HepG2 (cell line): ENCODE measurements around the gene GSTM1. TPM values are rescaled to one million over a fixed set of nuclear protein-coding genes. Genes with fewer than 3 reads are reported as not detected.
"Not testable (repeated sequence)": the region's sequence is repeated elsewhere in the genome, so short reads cannot be mapped to it uniquely, and the experiment has no call there.

Experiments
- ATAC-seq: fragments of 200-7000 bp; cut with Tn5 transposase; 3 replicates; pipeline ENCODE4 v1.9.1; 2020; ENCODE audit warnings: mild to moderate bottlenecking, moderate library complexity
- BruUV-seq: library from RNA; stranded (reverse); fragments of 400-500 nt; replicated peaks from 2 replicates; lab custom pipeline; 2021; lab: Mats Ljungman, UMichigan
- CTCF ChIA-PET: fragments of 300-600 bp; formaldehyde crosslinking; extraction: SDS; loops from one replicate; lab custom pipeline; 2021; ENCODE audit warnings: low total read pairs, inconsistent platforms, low intra/inter-chr PET ratio; lab: Yijun Ruan, JAX
- POLR2A ChIA-PET: fragments of 350-600 bp; sonication (Branson Sonifier 250); formaldehyde crosslinking; loops from one replicate; lab custom pipeline; 2020; ENCODE audit warnings: antibody characterized with exemption, inconsistent platforms; lab: Yijun Ruan, JAX
- DNase-seq: peaks from one replicate; pipeline ENCODE4 v3.0.0-alpha.2; 2015; ENCODE audit warnings: low spot score
- FAIRE-seq: peaks from 3 replicates; lab custom pipeline; 2011; peaks lifted over from hg19 to GRCh38; lab: Jason Lieb, UNC
- H2AFZ ChIP-seq: one replicate; pipeline ENCODE4 v1.6.1; 2011; ENCODE audit warnings: low read length, inconsistent platforms
- H3K27ac ChIP-seq: fragments of 300-600 bp; 3 replicates; pipeline ENCODE4 v1.8.0; 2011; ENCODE audit warnings: mixed run types, mild to moderate bottlenecking, mixed read lengths, low read length, inconsistent platforms; ENCODE audit not compliant: insufficient read depth; ENCODE audit errors: extremely low read length
- H3K27me3 ChIP-seq, 2 experiments: fragments of 200-600 bp in 1 of 2; 2 replicates in 1 of 2; 3 replicates in 1 of 2; pipeline versions ENCODE4 v1.6.0 to v1.8.0; 2011; ENCODE audit warnings: low read length in 2 of 2, mild to moderate bottlenecking in 2 of 2, moderate library complexity in 2 of 2, inconsistent platforms in 1 of 2; ENCODE audit not compliant: insufficient read depth in 2 of 2, control insufficient read depth in 1 of 2
- H3K36me3 ChIP-seq, 2 experiments: fragments of 200-600 bp in 1 of 2; replicated peaks in 1 of 2; 2 replicates in 1 of 2; 3 replicates in 1 of 2; pipeline versions ENCODE4 v1.5.1 to v1.8.0; 2011; ENCODE audit warnings: low read length in 2 of 2, inconsistent platforms in 1 of 2; ENCODE audit not compliant: insufficient read depth in 2 of 2, control insufficient read depth in 1 of 2
- H3K4me1 ChIP-seq: 2 replicates; pipeline ENCODE4 v1.5.1; 2012; ENCODE audit warnings: low read length, inconsistent platforms; ENCODE audit not compliant: insufficient read depth
- H3K4me2 ChIP-seq: 2 replicates; pipeline ENCODE4 v1.6.0; 2011; ENCODE audit warnings: low read depth, low read length, inconsistent platforms
- H3K4me3 ChIP-seq, 3 experiments: fragments of 200-600 bp in 1 of 3; sonication (generic), shearing (Covaris generic) in 1 of 3; replicated peaks in 1 of 3; 2 replicates each; pipeline ENCODE4 v1.5.1; 2011 to 2016; ENCODE audit warnings: low read length in 3 of 3, inconsistent platforms in 2 of 3, low read depth in 2 of 3, mild to moderate bottlenecking in 2 of 3, control low read depth in 1 of 3, mixed read lengths in 1 of 3; ENCODE audit not compliant: insufficient read depth in 1 of 3
- H3K79me2 ChIP-seq: one replicate; pipeline ENCODE4 v1.6.1; 2011; ENCODE audit warnings: low read length, inconsistent platforms; ENCODE audit not compliant: insufficient read depth
- H3K9ac ChIP-seq: 2 replicates; pipeline ENCODE4 v1.6.0; 2011; ENCODE audit warnings: mild to moderate bottlenecking, low read depth, low read length, inconsistent platforms; ENCODE audit not compliant: insufficient read depth
- H3K9me3 ChIP-seq: 2 replicates; pipeline ENCODE4 v1.5.1; 2012; ENCODE audit warnings: mild to moderate bottlenecking, low read length
- H4K20me1 ChIP-seq: 2 replicates; pipeline ENCODE4 v1.6.0; 2011; ENCODE audit warnings: inconsistent platforms, mild to moderate bottlenecking, low read length, moderate library complexity; ENCODE audit not compliant: insufficient read depth
- WGBS: methylation state at CpG from one replicate; pipeline ENCODE4 v1.1.6; 2017; ENCODE audit warnings: low lambda C conversion rate; 5-methylcytosine and 5-hydroxymethylcytosine counted together
- in situ Hi-C: cut with HindIII; loops from 2 replicates; pipeline ENCODE4 v1.10.0; 2017; ENCODE audit warnings: low pct_unique_long_range_greater_than_20kb; ENCODE audit not compliant: extremely low pct_ligation_motif_present
- intact Hi-C: fragments of 100-400 bp; cut with micrococcal nuclease; formaldehyde crosslinking; loops from one replicate; pipeline ENCODE4 v1.10.0; 2022; ENCODE audit not compliant: unreplicated experiment
- polyA plus RNA-seq, 8 experiments: library from polyadenylated mRNA; depleted of rRNA in 3 of 8; stranded (reverse) in 7 of 8; unstranded in 1 of 8; fragments of >200 nt; fragmentation: Illumina TruSeq in 4 of 8; extraction: Trizol in 4 of 8; gene quantifications; 2 replicates each; pipeline versions ENCODE4 v1.2.1 to v1.2.3, GENCODE V29; 2011 to 2016; ENCODE audit warnings: low read depth in 4 of 8, missing spikeins in 1 of 8, mixed read lengths in 1 of 8; ENCODE audit not compliant: insufficient read depth in 1 of 8
- total RNA-seq, 5 experiments: library from RNA; depleted of rRNA; stranded (reverse); fragments of >200 nt; fragmentation: Illumina TruSeq; extraction: Trizol; gene quantifications; 2 replicates each; pipeline ENCODE4 v1.2.3, GENCODE V29; 2016; ENCODE audit warnings: low read depth in 1 of 5

Gene GSTM1
- total and polyA plus RNA-seq, 2 of the 13 experiments (the other 11 are each of a cell fraction or from before 2014, with no cell fraction given), result 0.42 TPM; not detected in 1

GRCh38 chr1:109684777-109685176, 2.8 kb upstream of the GSTM1 start:
- H3K4me2 ChIP-seq, CTCF ChIA-PET, H3K4me3 ChIP-seq, H3K79me2 ChIP-seq, H3K36me3 ChIP-seq, H4K20me1 ChIP-seq, BruUV-seq, in situ Hi-C loops, DNase-seq, H3K9me3 ChIP-seq, H3K4me1 ChIP-seq, H3K9ac ChIP-seq, H3K27ac ChIP-seq, ATAC-seq, H2AFZ ChIP-seq, intact Hi-C loops, POLR2A ChIA-PET, FAIRE-seq, H3K27me3 ChIP-seq: not testable (repeated sequence)
- 30% methylated on average over 6 of the region's 6 CpGs for WGBS

- H3K4me1 ChIP-seq, H3K9me3 ChIP-seq, H3K36me3 ChIP-seq, intact Hi-C loops, H4K20me1 ChIP-seq, H3K4me2 ChIP-seq, CTCF ChIA-PET, H3K9ac ChIP-seq, POLR2A ChIA-PET, DNase-seq, H3K27me3 ChIP-seq, BruUV-seq, ATAC-seq, H3K4me3 ChIP-seq, in situ Hi-C loops, H3K79me2 ChIP-seq, H3K27ac ChIP-seq, H2AFZ ChIP-seq, FAIRE-seq: not testable (repeated sequence)
- no CpG with 5 or more reads among the region's 1 CpG for WGBS
These were observed 2.2 kb upstream of the GSTM1 start for GRCh38 chr1:109685399-109685798.

GRCh38 chr1:109685890-109686289, 1.7 kb upstream of the GSTM1 start:
- not testable (repeated sequence) for H3K36me3 ChIP-seq, BruUV-seq, FAIRE-seq

GRCh38 chr1:109687109-109687508, 508 bp upstream of the GSTM1 start:
- H3K4me3 ChIP-seq, H3K9ac ChIP-seq, intact Hi-C loops, POLR2A ChIA-PET, FAIRE-seq, H3K9me3 ChIP-seq, CTCF ChIA-PET, H3K27me3 ChIP-seq, H3K4me2 ChIP-seq, in situ Hi-C loops, BruUV-seq, DNase-seq, ATAC-seq, H3K4me1 ChIP-seq, H3K79me2 ChIP-seq, H3K36me3 ChIP-seq, H3K27ac ChIP-seq, H2AFZ ChIP-seq, H4K20me1 ChIP-seq: not testable (repeated sequence)
- 100% methylated on average over 3 of the region's 11 CpGs for whole genome bisulfite sequencing

More at GRCh38 chr1:109685890-109686289, 1.7 kb upstream of the GSTM1 start:
- H2AFZ ChIP-seq, H3K9ac ChIP-seq, H3K27me3 ChIP-seq, POLR2A ChIA-PET, H3K4me3 ChIP-seq, H4K20me1 ChIP-seq, CTCF ChIA-PET, ATAC-seq, intact Hi-C loops, H3K27ac ChIP-seq, in situ Hi-C loops, H3K4me2 ChIP-seq, H3K79me2 ChIP-seq, H3K9me3 ChIP-seq, H3K4me1 ChIP-seq, DNase-seq: not testable (repeated sequence)
- WGBS, result 0% methylated on average over 1 of the region's 4 CpGs
